ENCODE data around the gene NTM.

Gene NTM

DNA sequence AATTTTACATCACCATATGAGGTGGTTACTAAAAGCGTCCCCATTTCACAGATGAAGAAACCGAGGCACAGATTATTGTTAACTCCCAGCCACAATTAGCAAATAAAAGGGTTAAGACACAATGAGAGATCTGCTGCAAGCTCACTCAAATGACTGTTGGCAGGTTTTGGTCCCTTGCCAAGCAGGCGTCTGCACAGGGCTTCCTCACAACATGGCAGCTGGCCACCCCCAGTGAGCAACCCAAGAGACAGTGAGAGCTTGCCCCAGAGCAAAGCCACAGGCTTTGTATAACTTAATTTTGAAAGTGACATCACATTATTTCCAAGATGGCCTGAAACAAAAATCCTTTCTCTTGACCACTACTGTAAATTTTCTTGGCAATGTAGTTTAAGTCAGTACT, 217.6 kb downstream of the NTM start:
- DNase-seq (ENCODE audit: low read depth) = no peak
- H3K4me3 ChIP-seq (ENCODE audit: low read depth, low read length) = no peak overlapping the region
- TF ChIP-seq, protein P1, sequence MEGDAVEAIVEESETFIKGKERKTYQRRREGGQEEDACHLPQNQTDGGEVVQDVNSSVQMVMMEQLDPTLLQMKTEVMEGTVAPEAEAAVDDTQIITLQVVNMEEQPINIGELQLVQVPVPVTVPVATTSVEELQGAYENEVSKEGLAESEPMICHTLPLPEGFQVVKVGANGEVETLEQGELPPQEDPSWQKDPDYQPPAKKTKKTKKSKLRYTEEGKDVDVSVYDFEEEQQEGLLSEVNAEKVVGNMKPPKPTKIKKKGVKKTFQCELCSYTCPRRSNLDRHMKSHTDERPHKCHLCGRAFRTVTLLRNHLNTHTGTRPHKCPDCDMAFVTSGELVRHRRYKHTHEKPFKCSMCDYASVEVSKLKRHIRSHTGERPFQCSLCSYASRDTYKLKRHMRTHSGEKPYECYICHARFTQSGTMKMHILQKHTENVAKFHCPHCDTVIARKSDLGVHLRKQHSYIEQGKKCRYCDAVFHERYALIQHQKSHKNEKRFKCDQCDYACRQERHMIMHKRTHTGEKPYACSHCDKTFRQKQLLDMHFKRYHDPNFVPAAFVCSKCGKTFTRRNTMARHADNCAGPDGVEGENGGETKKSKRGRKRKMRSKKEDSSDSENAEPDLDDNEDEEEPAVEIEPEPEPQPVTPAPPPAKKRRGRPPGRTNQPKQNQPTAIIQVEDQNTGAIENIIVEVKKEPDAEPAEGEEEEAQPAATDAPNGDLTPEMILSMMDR (IDR thresholded peaks at IDR 0.05; ENCODE audit: insufficient read depth, low read depth, low read length, missing control alignments) = no peak

DNA sequence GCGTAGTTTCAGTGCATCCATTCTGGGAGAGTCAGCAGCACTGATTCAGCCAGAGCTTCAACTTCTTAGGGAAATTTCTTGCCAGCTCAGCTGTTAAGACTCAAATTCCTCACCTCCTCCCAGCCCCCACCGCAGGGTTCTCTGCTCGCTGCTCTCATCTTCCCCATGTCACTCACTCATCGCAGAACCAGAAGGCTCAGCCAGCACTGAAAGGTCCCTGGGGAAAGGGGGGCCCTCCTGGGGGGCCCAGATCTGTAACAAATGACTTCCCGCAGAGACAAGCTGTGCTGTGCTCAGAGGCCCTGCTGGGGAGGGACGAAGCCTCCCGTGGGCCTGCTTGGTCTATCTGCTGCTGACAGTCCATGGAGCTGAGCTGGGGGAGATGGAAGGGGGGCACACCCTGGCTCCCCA, 220.6 kb downstream of the NTM start:
- TF ChIP-seq, protein P1 (IDR thresholded peaks at IDR 0.05; ENCODE audit: insufficient read depth, low read depth, low read length, missing control alignments) = no peak
- H3K4me3 ChIP-seq (ENCODE audit: low read depth, low read length) = no peak overlapping the region
- DNase-seq (ENCODE audit: low read depth) = no peak

DNA sequence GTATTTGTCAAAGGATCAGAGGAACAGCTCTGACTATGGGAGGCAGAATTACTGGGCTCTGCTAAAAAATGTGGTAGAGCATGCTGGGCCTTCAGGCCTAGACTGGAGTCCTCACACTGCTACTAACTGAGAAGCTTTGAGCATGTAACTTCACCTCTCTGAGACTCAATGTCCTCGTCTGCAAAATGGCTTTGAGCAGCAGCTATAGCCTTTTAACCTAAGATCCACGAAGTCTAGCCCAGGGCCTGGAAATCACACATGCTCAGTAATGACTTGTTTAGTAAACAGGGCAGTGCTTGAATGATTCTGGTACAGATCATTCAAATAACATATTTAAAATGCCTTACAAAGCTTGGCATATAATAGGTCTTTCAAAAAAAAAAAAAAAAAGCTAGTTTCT, 221.7 kb downstream of the NTM start:
- no peak for DNase-seq (ENCODE audit: low read depth)
- no peak overlapping the region for H3K4me3 ChIP-seq (ENCODE audit: low read depth, low read length)

DNA sequence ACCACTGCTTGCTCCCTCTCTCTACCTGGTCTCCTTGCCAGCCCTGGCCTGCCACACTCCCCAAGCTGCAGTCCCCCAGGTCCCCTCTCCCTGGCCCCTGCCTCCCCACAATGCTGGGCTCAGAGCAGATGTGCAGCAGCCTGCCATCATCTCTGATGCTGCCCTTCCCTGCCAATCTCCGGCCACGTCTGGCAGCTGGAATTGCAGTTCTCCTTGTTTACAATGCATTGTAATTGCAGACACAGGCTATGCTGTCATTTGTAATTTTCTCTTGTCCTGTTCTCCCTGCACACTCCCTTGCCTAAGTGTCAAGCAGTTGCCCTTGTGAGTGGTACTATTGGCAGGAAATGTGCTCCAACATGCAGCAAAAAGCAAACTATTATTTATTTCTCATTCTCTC, 222.3 kb downstream of the NTM start:
- DNase-seq (ENCODE audit: low read depth) = no peak
- H3K4me3 ChIP-seq (ENCODE audit: low read depth, low read length) = no peak overlapping the region
- TF ChIP-seq, protein P1 (IDR thresholded peaks at IDR 0.05; ENCODE audit: insufficient read depth, low read depth, low read length, missing control alignments) = no peak

More for the DNA sequence above, 221.7 kb downstream of the NTM start:
- TF ChIP-seq, protein P1 (IDR thresholded peaks at IDR 0.05; ENCODE audit: insufficient read depth, low read depth, low read length, missing control alignments) = no peak

DNA sequence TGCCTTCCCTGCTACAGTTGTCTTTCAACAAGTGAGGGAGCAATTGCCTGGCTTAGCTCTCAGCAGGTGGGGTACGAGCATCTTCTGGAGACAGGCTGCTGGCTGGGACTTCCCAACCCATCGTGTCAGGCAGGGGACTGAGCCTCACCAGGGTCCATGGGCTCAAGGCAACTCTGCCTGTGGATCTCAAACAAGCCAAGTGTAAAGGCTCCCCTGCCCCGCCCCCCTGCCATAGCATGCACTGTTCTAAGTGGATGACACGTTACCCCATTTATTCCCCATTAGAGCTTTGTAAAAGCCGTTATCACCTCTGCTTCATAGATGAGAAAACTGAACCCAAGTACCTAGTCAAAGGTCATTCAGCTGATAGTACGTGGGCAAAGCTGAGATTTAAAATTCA, 222.9 kb downstream of the NTM start:
- TF ChIP-seq, protein P1 (IDR thresholded peaks at IDR 0.05; ENCODE audit: insufficient read depth, low read depth, low read length, missing control alignments) = no peak
- H3K4me3 ChIP-seq (ENCODE audit: low read depth, low read length) = no peak overlapping the region
- no peak for DNase-seq (ENCODE audit: low read depth)

DNA sequence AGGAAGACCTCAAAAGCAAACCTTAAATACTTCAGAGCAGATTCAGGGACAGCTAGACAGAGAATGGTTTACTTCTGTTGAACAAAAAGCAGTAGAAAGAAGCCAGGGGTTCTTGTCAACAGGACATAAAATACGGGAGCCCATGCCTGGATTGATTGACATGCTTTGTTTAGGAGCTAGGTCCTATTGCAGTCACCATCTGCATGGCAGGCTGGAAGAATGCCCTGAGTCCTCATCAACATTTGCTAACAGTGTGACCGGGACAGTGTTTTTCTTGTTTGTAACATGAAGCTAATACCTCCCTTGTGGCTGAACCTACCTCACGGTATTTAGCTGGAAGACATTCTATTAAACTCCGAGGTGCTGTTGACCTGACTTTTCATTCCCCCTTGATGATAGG, 225.4 kb downstream of the NTM start:
- no peak overlapping the region for H3K4me3 ChIP-seq (ENCODE audit: low read depth, low read length)
- DNase-seq (ENCODE audit: low read depth) = no peak
- TF ChIP-seq, protein P1 (IDR thresholded peaks at IDR 0.05; ENCODE audit: insufficient read depth, low read depth, low read length, missing control alignments) = no peak

DNA sequence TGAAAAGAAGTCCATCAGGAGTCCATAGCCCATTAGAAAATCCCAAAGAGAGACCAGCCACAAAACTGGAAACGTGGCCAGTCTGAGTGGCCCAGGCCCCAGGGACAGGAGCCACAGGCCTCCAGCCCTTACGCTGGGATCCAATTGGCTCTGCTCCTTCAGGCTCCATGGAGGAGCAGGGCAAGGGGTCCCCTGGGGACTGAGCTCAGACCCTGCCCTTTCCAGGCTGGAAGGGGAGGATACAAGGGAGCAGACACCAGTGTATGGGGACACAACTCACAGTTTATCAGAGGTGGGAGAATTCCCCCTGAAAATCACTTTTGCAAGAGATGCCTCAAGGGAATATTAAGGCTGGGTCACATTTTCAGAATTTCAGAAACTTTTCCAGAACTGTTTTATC, 227.5 kb downstream of the NTM start:
- no peak for DNase-seq (ENCODE audit: low read depth)
- TF ChIP-seq, protein P1 (IDR thresholded peaks at IDR 0.05; ENCODE audit: insufficient read depth, low read depth, low read length, missing control alignments) = no peak
- no peak overlapping the region for H3K4me3 ChIP-seq (ENCODE audit: low read depth, low read length)

Measured in GM12865 (cell line).